WTC11 (cell line): ENCODE measurements around the gene DTNB. TPM values are rescaled to one million over a fixed set of nuclear protein-coding genes. Genes with fewer than 3 reads are reported as not detected.
"Not testable (repeated sequence)": the region's sequence is repeated elsewhere in the genome, so short reads cannot be mapped to it uniquely, and the experiment has no call there.

Source experiments
- ATAC-seq: fragments of 200-7000 bp; cut with Tn5 transposase; 2 replicates; pipeline ENCODE4 v1.10.0; 2021; ENCODE audit warnings: mild to moderate bottlenecking, moderate library complexity
- CTCF ChIA-PET: fragments of 300-600 bp; sonication (Branson Sonifier 250); formaldehyde crosslinking; loops from one replicate; lab custom pipeline; 2021; ENCODE audit warnings: antibody characterized with exemption; lab: Charles Lee
- POLR2A ChIA-PET: fragments of 350-600 bp; sonication (Branson Sonifier 250); formaldehyde crosslinking; loops from one replicate; lab custom pipeline; 2021; ENCODE audit warnings: antibody characterized with exemption; lab: Charles Lee
- DNase-seq: peaks from one replicate; pipeline ENCODE4 v3.0.0; 2021; ENCODE audit warnings: low spot score
- H3K27ac Mint-ChIP-seq: 2 replicates; pipeline ENCODE4 v1.8.0; 2021; ENCODE audit warnings: mixed read lengths
- H3K27me3 Mint-ChIP-seq: 2 replicates; pipeline ENCODE4 v1.8.0; 2021; ENCODE audit warnings: low read depth, mild to moderate bottlenecking, moderate library complexity, mixed read lengths
- H3K36me3 Mint-ChIP-seq: 2 replicates; pipeline ENCODE4 v1.8.0; 2021; ENCODE audit warnings: mixed read lengths
- H3K4me1 Mint-ChIP-seq: 2 replicates; pipeline ENCODE4 v1.8.0; 2022; ENCODE audit warnings: mixed read lengths
- H3K4me3 Mint-ChIP-seq: 2 replicates; pipeline ENCODE4 v1.8.0; 2021; ENCODE audit warnings: mild to moderate bottlenecking, moderate library complexity, mixed read lengths
- H3K9me3 Mint-ChIP-seq: 2 replicates; pipeline ENCODE4 v1.8.0; 2021; ENCODE audit warnings: mixed read lengths
- ATF1 ChIP-seq: sonication (generic); formaldehyde crosslinking; IDR thresholded peaks from 2 replicates; pipeline ENCODE4 v1.8.1; 2023; ENCODE audit warnings: mild to moderate bottlenecking, moderate library complexity, missing genetic modification reagents
- ELF4 ChIP-seq: sonication (generic); formaldehyde crosslinking; IDR thresholded peaks from 2 replicates; pipeline ENCODE4 v1.8.1; 2022; ENCODE audit warnings: low read depth, mild to moderate bottlenecking, moderate library complexity, missing genetic modification reagents
- GTF2I ChIP-seq: fragments of 250-450 bp; sonication (Bioruptor Pico); conservative IDR thresholded peaks from 2 replicates; pipeline ENCODE4 v1.4.0; 2021; ENCODE audit warnings: mild to moderate bottlenecking
- JAZF1 ChIP-seq: fragments of 250-450 bp; sonication (Bioruptor Pico); IDR thresholded peaks from 2 replicates; pipeline ENCODE4 v1.9.0; 2021; ENCODE audit warnings: moderate library complexity, mild to moderate bottlenecking, inconsistent platforms
- NFYB ChIP-seq: sonication (generic); formaldehyde crosslinking; conservative IDR thresholded peaks from 2 replicates; pipeline ENCODE4 v1.8.0; 2022; ENCODE audit warnings: low read depth, missing genetic modification reagents
- NR3C1 ChIP-seq: sonication (generic); formaldehyde crosslinking; conservative IDR thresholded peaks from 2 replicates; pipeline ENCODE4 v1.8.1; 2023; ENCODE audit warnings: low read depth, mild to moderate bottlenecking, missing genetic modification reagents
- SMAD4 ChIP-seq: sonication (generic); formaldehyde crosslinking; IDR thresholded peaks from 2 replicates; pipeline ENCODE4 v1.8.0; 2022; ENCODE audit warnings: mild to moderate bottlenecking, missing genetic modification reagents
- SOX15 ChIP-seq: fragments of 250-450 bp; sonication (Bioruptor Pico); IDR thresholded peaks from 2 replicates; pipeline ENCODE4 v1.9.0; 2021; ENCODE audit warnings: mild to moderate bottlenecking
- ZNF416 ChIP-seq: fragments of 250-450 bp; sonication (Bioruptor Pico); IDR thresholded peaks from 2 replicates; pipeline ENCODE4 v1.9.0; 2021; ENCODE audit warnings: mild to moderate bottlenecking, inconsistent platforms
- total RNA-seq: library from RNA; stranded (reverse); gene quantifications from 3 replicates; pipeline ENCODE4 v1.2.3, GENCODE V29; 2021
- TF ChIP-seq, protein P1 (sequence below): sonication (generic); formaldehyde crosslinking; IDR thresholded peaks from 2 replicates; pipeline ENCODE4 v1.8.0; 2023; ENCODE audit warnings: mild to moderate bottlenecking, missing genetic modification reagents
- TF ChIP-seq, protein P2 (sequence below): sonication (generic); formaldehyde crosslinking; IDR thresholded peaks from 2 replicates; pipeline ENCODE4 v1.8.1; 2023; ENCODE audit warnings: mild to moderate bottlenecking, missing genetic modification reagents, moderate library complexity
- TF ChIP-seq, protein P3 (sequence below): sonication (generic); formaldehyde crosslinking; IDR thresholded peaks from 2 replicates; pipeline ENCODE4 v1.8.1; 2022; ENCODE audit warnings: mild to moderate bottlenecking, moderate library complexity, missing genetic modification reagents
- TF ChIP-seq, protein P4 (sequence below): sonication (generic); formaldehyde crosslinking; IDR thresholded peaks from 2 replicates; pipeline ENCODE4 v1.8.0; 2022; ENCODE audit warnings: mild to moderate bottlenecking, missing genetic modification reagents
- TF ChIP-seq, protein P5 (sequence below): sonication (generic); formaldehyde crosslinking; IDR thresholded peaks from 2 replicates; pipeline ENCODE4 v1.8.1; 2022; ENCODE audit warnings: mild to moderate bottlenecking, missing genetic modification reagents, moderate library complexity, borderline replicate concordance
- TF ChIP-seq, protein P6 (sequence below): sonication (generic); formaldehyde crosslinking; conservative IDR thresholded peaks from 2 replicates; pipeline ENCODE4 v1.8.1; 2022; ENCODE audit warnings: mild to moderate bottlenecking, missing genetic modification reagents
- TF ChIP-seq, protein P7 (sequence below): sonication (generic); formaldehyde crosslinking; IDR thresholded peaks from 2 replicates; pipeline ENCODE4 v1.8.1; 2023; ENCODE audit warnings: mild to moderate bottlenecking, missing genetic modification reagents

The DTNB gene
- total RNA-seq, 1 experiment from 2014 or later = 39.9 TPM

DNA sequence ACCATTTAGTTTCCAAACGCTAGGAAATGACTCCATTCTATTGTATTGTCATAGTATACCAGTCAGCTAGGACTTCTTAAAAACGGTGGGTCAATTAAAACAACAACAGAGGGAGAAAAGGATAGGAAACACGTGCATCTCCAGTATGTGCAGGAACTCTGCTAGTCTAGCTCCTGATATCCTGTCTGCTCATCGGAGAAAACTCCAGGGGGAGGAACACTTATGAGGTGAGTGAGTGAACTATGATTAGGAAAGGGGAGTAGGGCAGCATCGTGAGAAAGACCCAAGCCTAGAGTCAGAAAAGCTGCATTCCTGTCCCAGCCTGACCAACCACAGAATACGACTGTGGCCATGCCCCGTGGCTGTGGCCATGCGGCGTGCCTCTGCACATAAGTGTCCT is 34.2 kb downstream of the DTNB start (continued):
- TF ChIP-seq, protein P1, sequence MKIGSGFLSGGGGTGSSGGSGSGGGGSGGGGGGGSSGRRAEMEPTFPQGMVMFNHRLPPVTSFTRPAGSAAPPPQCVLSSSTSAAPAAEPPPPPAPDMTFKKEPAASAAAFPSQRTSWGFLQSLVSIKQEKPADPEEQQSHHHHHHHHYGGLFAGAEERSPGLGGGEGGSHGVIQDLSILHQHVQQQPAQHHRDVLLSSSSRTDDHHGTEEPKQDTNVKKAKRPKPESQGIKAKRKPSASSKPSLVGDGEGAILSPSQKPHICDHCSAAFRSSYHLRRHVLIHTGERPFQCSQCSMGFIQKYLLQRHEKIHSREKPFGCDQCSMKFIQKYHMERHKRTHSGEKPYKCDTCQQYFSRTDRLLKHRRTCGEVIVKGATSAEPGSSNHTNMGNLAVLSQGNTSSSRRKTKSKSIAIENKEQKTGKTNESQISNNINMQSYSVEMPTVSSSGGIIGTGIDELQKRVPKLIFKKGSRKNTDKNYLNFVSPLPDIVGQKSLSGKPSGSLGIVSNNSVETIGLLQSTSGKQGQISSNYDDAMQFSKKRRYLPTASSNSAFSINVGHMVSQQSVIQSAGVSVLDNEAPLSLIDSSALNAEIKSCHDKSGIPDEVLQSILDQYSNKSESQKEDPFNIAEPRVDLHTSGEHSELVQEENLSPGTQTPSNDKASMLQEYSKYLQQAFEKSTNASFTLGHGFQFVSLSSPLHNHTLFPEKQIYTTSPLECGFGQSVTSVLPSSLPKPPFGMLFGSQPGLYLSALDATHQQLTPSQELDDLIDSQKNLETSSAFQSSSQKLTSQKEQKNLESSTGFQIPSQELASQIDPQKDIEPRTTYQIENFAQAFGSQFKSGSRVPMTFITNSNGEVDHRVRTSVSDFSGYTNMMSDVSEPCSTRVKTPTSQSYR = no peak
- TF ChIP-seq SMAD4 (CRISPR knock-in tag) = no peak
- no peak for TF ChIP-seq JAZF1 (CRISPR knock-in tag)
- TF ChIP-seq ZNF416 (CRISPR knock-in tag) = no peak
- no peak for TF ChIP-seq SOX15 (CRISPR knock-in tag)
- TF ChIP-seq, protein P2, sequence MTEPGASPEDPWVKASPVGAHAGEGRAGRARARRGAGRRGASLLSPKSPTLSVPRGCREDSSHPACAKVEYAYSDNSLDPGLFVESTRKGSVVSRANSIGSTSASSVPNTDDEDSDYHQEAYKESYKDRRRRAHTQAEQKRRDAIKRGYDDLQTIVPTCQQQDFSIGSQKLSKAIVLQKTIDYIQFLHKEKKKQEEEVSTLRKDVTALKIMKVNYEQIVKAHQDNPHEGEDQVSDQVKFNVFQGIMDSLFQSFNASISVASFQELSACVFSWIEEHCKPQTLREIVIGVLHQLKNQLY (CRISPR knock-in tag) = no peak
- TF ChIP-seq ELF4 (CRISPR knock-in tag) = no peak
- TF ChIP-seq, protein P3, sequence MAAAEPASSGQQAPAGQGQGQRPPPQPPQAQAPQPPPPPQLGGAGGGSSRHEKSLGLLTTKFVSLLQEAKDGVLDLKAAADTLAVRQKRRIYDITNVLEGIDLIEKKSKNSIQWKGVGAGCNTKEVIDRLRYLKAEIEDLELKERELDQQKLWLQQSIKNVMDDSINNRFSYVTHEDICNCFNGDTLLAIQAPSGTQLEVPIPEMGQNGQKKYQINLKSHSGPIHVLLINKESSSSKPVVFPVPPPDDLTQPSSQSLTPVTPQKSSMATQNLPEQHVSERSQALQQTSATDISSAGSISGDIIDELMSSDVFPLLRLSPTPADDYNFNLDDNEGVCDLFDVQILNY (CRISPR knock-in tag) = no peak

DNA sequence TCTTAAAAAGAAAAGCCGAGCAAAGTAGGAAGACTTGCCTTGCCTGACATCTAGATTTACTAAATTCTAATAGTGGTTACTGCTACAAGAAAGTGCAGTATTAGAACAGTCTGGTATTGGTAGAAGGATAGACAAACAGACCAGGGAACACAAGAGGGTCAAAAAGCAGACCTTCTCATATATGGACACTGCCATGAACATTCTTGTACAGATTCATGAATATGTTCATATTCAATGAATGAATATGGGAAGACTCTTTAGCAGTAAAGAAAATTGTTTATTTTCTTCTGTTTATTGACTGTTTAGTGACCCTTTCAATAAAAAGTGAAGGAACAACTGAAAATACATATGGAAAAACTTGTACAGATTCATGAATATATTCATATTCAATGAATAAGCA is 37.6 kb downstream of the DTNB start:
- TF ChIP-seq, protein P4, sequence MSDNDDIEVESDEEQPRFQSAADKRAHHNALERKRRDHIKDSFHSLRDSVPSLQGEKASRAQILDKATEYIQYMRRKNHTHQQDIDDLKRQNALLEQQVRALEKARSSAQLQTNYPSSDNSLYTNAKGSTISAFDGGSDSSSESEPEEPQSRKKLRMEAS = no peak
- TF ChIP-seq GTF2I (CRISPR knock-in tag) (no peak), ATF1 (CRISPR knock-in tag) (no peak), NFYB (CRISPR knock-in tag) (no peak), NR3C1 (no peak)
- TF ChIP-seq, protein P5, sequence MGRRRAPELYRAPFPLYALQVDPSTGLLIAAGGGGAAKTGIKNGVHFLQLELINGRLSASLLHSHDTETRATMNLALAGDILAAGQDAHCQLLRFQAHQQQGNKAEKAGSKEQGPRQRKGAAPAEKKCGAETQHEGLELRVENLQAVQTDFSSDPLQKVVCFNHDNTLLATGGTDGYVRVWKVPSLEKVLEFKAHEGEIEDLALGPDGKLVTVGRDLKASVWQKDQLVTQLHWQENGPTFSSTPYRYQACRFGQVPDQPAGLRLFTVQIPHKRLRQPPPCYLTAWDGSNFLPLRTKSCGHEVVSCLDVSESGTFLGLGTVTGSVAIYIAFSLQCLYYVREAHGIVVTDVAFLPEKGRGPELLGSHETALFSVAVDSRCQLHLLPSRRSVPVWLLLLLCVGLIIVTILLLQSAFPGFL (CRISPR knock-in tag) = no peak
- TF ChIP-seq, protein P6, sequence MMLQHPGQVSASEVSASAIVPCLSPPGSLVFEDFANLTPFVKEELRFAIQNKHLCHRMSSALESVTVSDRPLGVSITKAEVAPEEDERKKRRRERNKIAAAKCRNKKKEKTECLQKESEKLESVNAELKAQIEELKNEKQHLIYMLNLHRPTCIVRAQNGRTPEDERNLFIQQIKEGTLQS = no peak
- TF ChIP-seq, protein P7, sequence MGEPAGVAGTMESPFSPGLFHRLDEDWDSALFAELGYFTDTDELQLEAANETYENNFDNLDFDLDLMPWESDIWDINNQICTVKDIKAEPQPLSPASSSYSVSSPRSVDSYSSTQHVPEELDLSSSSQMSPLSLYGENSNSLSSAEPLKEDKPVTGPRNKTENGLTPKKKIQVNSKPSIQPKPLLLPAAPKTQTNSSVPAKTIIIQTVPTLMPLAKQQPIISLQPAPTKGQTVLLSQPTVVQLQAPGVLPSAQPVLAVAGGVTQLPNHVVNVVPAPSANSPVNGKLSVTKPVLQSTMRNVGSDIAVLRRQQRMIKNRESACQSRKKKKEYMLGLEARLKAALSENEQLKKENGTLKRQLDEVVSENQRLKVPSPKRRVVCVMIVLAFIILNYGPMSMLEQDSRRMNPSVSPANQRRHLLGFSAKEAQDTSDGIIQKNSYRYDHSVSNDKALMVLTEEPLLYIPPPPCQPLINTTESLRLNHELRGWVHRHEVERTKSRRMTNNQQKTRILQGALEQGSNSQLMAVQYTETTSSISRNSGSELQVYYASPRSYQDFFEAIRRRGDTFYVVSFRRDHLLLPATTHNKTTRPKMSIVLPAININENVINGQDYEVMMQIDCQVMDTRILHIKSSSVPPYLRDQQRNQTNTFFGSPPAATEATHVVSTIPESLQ (CRISPR knock-in tag) = no peak
- H3K27me3 Mint-ChIP-seq = no peaks in the 10 kb centered on the region

DNA sequence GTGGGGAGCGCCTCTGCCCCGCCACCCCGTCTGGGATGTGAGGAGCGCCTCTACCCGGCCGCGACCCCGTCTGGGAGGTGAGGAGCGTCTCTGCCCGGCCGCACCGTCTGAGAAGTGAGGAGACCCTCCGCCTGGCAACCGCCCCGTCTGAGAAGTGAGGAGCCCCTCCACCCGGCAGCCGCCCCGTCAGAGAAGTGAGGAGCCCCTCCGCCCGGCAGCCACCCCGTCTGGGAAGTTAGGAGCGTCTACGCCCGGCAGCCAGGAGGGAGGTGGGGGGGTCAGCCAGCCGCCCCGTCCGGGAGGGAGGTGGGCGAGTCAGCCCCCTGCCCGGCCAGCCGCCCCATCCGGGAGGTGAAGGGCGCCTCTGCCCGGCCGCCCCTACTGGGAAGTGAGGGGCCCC is 39.6 kb downstream of the DTNB start:
- not testable (repeated sequence) for ATAC-seq, H3K27ac Mint-ChIP-seq

More for the DNA sequence above, 37.6 kb downstream of the DTNB start:
- CTCF ChIA-PET = no interaction called here
- DNase-seq (no peak), ATAC-seq (no peak)
- POLR2A ChIA-PET = no interaction called here
- no peak overlapping the region for H3K27ac Mint-ChIP-seq
- peaks cover 15% of the 10 kb centered on the region for H3K9me3 Mint-ChIP-seq
- H3K36me3 Mint-ChIP-seq = peaks cover 38% of the 10 kb centered on the region
- no peaks in the 10 kb centered on the region for H3K4me1 Mint-ChIP-seq
- no peak overlapping the region for H3K4me3 Mint-ChIP-seq

More for the DNA sequence above, 39.6 kb downstream of the DTNB start:
- H3K4me3 Mint-ChIP-seq, POLR2A ChIA-PET, DNase-seq, H3K4me1 Mint-ChIP-seq, CTCF ChIA-PET, H3K27me3 Mint-ChIP-seq: not testable (repeated sequence)
- Mint-ChIP-seq H3K36me3 (peaks cover 31% of the 10 kb centered on the region), H3K9me3 (peaks cover 15% of the 10 kb centered on the region)
